ENCODE measurements around the gene OR6Y1. TPM values are rescaled to one million over a fixed set of nuclear protein-coding genes. Genes with fewer than 3 reads are reported as not detected.

Gene OR6Y1
- total RNA-seq, 1 experiment from 2014 or later: not detected

DNA sequence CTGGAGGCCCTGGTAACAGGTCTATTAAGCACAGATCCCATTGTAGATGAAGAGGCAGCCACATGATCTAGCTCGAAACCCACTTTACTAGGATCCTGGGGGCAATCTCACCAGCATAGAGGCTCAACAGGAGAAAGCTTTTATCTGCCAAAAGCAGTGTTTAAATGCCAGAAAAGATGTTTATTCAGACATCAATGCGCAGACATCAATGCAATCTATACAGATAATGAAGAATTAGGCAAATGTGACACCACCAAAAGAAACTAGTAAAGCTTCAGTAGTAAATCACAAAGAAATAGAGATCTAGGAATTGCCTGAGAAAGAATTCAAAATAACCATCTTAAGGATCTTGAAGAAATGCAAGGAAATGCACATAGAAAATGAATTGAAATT, 32.5 kb downstream of the OR6Y1 start:
- ChIA-PET POLR2A (no interaction called here), CTCF (interaction anchor here (0.6 to 1.9 kb wide), 3 partner anchors 317 to 1026 kb away, joined by 3 to 4 read pairs (median 3); no protein-coding TSS in a partner anchor)
- H3K27ac Mint-ChIP-seq (ENCODE audit: low read depth, unreplicated experiment): no peak overlapping the region
- intact Hi-C loops (cut with micrococcal nuclease): no loop called here
- BruUV-seq (replicated peaks): no TSS peak
- H3K27me3 Mint-ChIP-seq (ENCODE audit: insufficient read depth, unreplicated experiment): peaks cover 100% of the 10 kb centered on the region
- peaks cover 7% of the 10 kb centered on the region for H3K9me3 Mint-ChIP-seq (ENCODE audit: unreplicated experiment)
- no peak overlapping the region for H3K4me3 Mint-ChIP-seq (ENCODE audit: unreplicated experiment)
- no peak for DNase-seq (ENCODE audit: unreplicated experiment)
- H3K4me1 Mint-ChIP-seq (ENCODE audit: insufficient read depth, unreplicated experiment): no peaks in the 10 kb centered on the region
- TF ChIP-seq, protein P1, sequence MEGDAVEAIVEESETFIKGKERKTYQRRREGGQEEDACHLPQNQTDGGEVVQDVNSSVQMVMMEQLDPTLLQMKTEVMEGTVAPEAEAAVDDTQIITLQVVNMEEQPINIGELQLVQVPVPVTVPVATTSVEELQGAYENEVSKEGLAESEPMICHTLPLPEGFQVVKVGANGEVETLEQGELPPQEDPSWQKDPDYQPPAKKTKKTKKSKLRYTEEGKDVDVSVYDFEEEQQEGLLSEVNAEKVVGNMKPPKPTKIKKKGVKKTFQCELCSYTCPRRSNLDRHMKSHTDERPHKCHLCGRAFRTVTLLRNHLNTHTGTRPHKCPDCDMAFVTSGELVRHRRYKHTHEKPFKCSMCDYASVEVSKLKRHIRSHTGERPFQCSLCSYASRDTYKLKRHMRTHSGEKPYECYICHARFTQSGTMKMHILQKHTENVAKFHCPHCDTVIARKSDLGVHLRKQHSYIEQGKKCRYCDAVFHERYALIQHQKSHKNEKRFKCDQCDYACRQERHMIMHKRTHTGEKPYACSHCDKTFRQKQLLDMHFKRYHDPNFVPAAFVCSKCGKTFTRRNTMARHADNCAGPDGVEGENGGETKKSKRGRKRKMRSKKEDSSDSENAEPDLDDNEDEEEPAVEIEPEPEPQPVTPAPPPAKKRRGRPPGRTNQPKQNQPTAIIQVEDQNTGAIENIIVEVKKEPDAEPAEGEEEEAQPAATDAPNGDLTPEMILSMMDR (IDR thresholded peaks at IDR 0.05; ENCODE audit: unreplicated experiment): no peak
- H3K36me3 Mint-ChIP-seq (ENCODE audit: insufficient read depth, unreplicated experiment): no peaks in the 10 kb centered on the region

DNA sequence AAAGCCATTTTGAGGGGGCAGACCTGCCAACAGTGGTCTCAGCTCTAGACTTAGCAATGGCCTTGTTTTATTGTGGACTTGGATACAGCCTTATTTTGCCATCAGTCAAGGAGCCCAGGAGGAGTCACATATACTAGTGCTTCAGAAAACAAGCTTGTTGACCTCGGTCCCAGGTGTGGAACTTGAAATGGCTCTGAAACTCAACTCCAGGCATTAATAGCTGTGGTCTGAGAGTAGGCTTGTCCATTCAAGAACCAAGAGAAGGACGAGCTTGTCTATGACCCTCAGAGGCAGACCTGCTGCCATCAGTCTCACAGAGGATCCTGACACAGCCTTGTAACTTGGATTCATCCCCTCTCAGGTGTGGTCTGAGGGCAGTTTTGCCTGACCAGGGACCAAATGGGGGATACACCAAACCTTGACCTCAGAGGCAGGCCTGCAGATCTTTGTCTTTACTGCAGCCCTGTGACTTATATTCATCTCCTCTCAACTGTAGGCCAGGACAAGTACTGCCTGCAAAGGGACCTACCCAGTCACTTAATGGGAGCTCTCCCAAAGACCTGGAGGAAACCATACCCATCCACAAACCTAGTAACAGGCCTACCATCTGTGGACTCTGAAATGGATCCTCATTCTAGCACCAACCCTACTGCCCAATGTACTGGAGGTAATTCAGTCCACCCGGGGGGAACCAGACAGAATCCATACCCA, 33.1 kb downstream of the OR6Y1 start:
- no peak for DNase-seq (ENCODE audit: unreplicated experiment)
- BruUV-seq (replicated peaks): no TSS peak
- Mint-ChIP-seq H3K36me3 (ENCODE audit: insufficient read depth, unreplicated experiment) (no peaks in the 10 kb centered on the region), H3K4me3 (ENCODE audit: unreplicated experiment) (no peak overlapping the region), H3K27me3 (ENCODE audit: insufficient read depth, unreplicated experiment) (peaks cover 100% of the 10 kb centered on the region), H3K27ac (ENCODE audit: low read depth, unreplicated experiment) (no peak overlapping the region), H3K9me3 (ENCODE audit: unreplicated experiment) (peaks cover 7% of the 10 kb centered on the region), H3K4me1 (ENCODE audit: insufficient read depth, unreplicated experiment) (no peaks in the 10 kb centered on the region)
- POLR2A ChIA-PET: no interaction called here
- CTCF ChIA-PET: interaction anchor here (0.6 to 1.9 kb wide), 5 partner anchors 312 to 1025 kb away, joined by 3 to 5 read pairs (median 4); no protein-coding TSS in a partner anchor
- intact Hi-C loops (cut with micrococcal nuclease): no loop called here
- TF ChIP-seq, protein P1 (IDR thresholded peaks at IDR 0.05; ENCODE audit: unreplicated experiment): no peak

DNA sequence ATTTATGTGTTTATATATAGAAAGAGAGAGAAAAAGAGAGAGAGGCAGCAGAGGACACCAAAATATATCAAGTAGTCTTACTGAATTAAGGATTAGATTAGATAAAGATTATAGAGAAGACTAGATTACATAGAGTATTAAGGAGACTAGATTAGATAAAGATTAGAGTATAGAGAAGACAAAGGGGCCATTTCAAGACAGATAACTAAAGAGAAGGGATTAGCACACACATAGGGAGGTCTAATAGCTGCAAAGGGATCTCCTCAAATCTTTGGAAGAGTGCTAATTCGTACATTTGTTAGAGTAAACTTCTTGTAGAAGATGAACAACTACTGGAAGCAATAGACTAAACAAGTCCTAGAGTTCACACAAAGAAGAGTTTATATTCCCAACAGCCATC, 34.2 kb downstream of the OR6Y1 start:
- Mint-ChIP-seq H3K9me3 (ENCODE audit: unreplicated experiment) (peaks cover 7% of the 10 kb centered on the region), H3K4me3 (ENCODE audit: unreplicated experiment) (no peak overlapping the region), H3K4me1 (ENCODE audit: insufficient read depth, unreplicated experiment) (no peaks in the 10 kb centered on the region), H3K36me3 (ENCODE audit: insufficient read depth, unreplicated experiment) (no peaks in the 10 kb centered on the region), H3K27me3 (ENCODE audit: insufficient read depth, unreplicated experiment) (peaks cover 100% of the 10 kb centered on the region), H3K27ac (ENCODE audit: low read depth, unreplicated experiment) (no peak overlapping the region)
- TF ChIP-seq, protein P1 (IDR thresholded peaks at IDR 0.05; ENCODE audit: unreplicated experiment): no peak
- no TSS peak for BruUV-seq (replicated peaks)
- intact Hi-C loops (cut with micrococcal nuclease): no loop called here
- POLR2A ChIA-PET: no interaction called here
- no peak for DNase-seq (ENCODE audit: unreplicated experiment)
- CTCF ChIA-PET: interaction anchor here (0.6 to 1.9 kb wide), 3 partner anchors 13 to 551 kb away, joined by 3 to 5 read pairs (median 4); no protein-coding TSS in a partner anchor

DNA sequence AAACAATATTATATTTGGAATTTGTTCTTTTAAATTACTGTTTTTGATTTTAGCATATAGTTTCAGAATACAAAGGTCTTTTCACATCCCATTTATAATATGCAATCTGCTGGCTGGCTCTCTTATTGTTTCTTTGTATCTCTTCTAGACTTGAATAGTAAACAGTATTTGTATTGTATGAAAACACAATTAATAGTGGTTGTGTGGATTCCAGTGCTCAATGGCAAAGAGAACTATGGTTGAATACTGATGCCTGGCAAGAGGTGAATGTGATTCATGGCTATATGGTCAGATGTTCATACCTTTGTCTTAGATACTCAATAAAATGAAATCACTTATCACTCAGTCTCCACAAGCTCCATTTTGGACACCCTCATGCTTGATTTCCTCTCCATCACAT, 37.2 kb downstream of the OR6Y1 start:
- no TSS peak for BruUV-seq (replicated peaks)
- Mint-ChIP-seq H3K9me3 (ENCODE audit: unreplicated experiment) (no peaks in the 10 kb centered on the region), H3K36me3 (ENCODE audit: insufficient read depth, unreplicated experiment) (no peaks in the 10 kb centered on the region), H3K4me1 (ENCODE audit: insufficient read depth, unreplicated experiment) (no peaks in the 10 kb centered on the region), H3K27ac (ENCODE audit: low read depth, unreplicated experiment) (no peak overlapping the region), H3K4me3 (ENCODE audit: unreplicated experiment) (no peak overlapping the region), H3K27me3 (ENCODE audit: insufficient read depth, unreplicated experiment) (peaks cover 92% of the 10 kb centered on the region)
- POLR2A ChIA-PET: no interaction called here
- DNase-seq (ENCODE audit: unreplicated experiment): no peak
- TF ChIP-seq, protein P1 (IDR thresholded peaks at IDR 0.05; ENCODE audit: unreplicated experiment): no peak
- CTCF ChIA-PET: interaction anchor here (1.6 kb wide), 1 partner anchor 9 kb away, joined by 3 read pairs; no protein-coding TSS in a partner anchor
- intact Hi-C loops (cut with micrococcal nuclease): no loop called here
